ENCODE data around the gene ALX3. TPM values are rescaled to one million over a fixed set of nuclear protein-coding genes. Genes with fewer than 3 reads are reported as not detected.

Gene ALX3
- total RNA-seq, 1 donor from 2014 or later, result not detected

DNA sequence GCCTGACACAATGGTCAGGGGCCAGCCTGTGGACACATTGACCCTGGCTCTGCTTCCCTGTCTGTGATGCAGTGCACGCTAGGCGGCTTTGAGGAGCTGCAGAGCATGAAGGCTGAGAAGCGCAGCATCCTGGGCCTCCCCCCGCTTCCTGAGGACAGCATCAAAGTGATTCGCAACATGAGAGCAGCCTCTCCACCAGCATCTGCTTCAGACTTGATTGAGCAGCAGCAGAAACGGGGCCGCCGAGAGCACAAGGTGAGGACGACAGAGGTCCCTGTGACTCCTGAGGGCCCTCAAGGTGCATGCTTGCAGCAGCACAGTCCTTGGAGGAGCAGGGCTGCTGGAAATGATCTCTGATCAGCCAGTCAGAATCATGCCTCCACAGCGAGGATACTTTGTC is 27.5 kb downstream of the ALX3 start:
- Histone ChIP-seq H4K20me1 (ENCODE audit: insufficient read depth, low read length) (peaks cover 30% of the 10 kb centered on the region), H3K36me3 (ENCODE audit: insufficient read depth, low read length) (peaks cover 67% of the 10 kb centered on the region), H2AFZ (ENCODE audit: low read depth, low read length) (no peak overlapping the region), H3K27ac (ENCODE audit: low read depth, low read length) (no peak overlapping the region), H3K27me3 (ENCODE audit: insufficient read depth, low read length) (no peaks in the 10 kb centered on the region), H3K9ac (ENCODE audit: low read length) (no peak overlapping the region), H3K4me2 (ENCODE audit: low read length) (no peak overlapping the region), H3K9me3 (ENCODE audit: insufficient read depth, low read depth, low read length) (no peaks in the 10 kb centered on the region), H3K4me3 (ENCODE audit: insufficient read depth, low read depth, low read length) (no peak overlapping the region), H3K79me2 (ENCODE audit: insufficient read depth, low read length) (peaks cover 5% of the 10 kb centered on the region), H3K4me1 (ENCODE audit: insufficient read depth, low read length) (no peaks in the 10 kb centered on the region)
- H3K27me3 Mint-ChIP-seq (ENCODE audit: low read depth, unreplicated experiment), result no peaks in the 10 kb centered on the region
- FAIRE-seq, result no peak
- H3K27ac Mint-ChIP-seq (ENCODE audit: unreplicated experiment), result no peak overlapping the region
- H3K9me3 Mint-ChIP-seq (ENCODE audit: unreplicated experiment), result no peaks in the 10 kb centered on the region
- TF ChIP-seq EZH2 (IDR thresholded peaks at IDR 0.05; ENCODE audit: insufficient read depth, low read length), result no peak
- TF ChIP-seq, protein P1, sequence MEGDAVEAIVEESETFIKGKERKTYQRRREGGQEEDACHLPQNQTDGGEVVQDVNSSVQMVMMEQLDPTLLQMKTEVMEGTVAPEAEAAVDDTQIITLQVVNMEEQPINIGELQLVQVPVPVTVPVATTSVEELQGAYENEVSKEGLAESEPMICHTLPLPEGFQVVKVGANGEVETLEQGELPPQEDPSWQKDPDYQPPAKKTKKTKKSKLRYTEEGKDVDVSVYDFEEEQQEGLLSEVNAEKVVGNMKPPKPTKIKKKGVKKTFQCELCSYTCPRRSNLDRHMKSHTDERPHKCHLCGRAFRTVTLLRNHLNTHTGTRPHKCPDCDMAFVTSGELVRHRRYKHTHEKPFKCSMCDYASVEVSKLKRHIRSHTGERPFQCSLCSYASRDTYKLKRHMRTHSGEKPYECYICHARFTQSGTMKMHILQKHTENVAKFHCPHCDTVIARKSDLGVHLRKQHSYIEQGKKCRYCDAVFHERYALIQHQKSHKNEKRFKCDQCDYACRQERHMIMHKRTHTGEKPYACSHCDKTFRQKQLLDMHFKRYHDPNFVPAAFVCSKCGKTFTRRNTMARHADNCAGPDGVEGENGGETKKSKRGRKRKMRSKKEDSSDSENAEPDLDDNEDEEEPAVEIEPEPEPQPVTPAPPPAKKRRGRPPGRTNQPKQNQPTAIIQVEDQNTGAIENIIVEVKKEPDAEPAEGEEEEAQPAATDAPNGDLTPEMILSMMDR (IDR thresholded peaks at IDR 0.05; ENCODE audit: insufficient read depth, low read depth, low read length), result no peak
- no peaks in the 10 kb centered on the region for H3K4me1 Mint-ChIP-seq (ENCODE audit: low read depth, unreplicated experiment)
- DNase-seq (ENCODE audit: low read depth), result no peak
- no peak overlapping the region for H3K4me3 Mint-ChIP-seq (ENCODE audit: unreplicated experiment)
- H3K36me3 Mint-ChIP-seq (ENCODE audit: low read depth, unreplicated experiment), result peaks cover 42% of the 10 kb centered on the region

DNA sequence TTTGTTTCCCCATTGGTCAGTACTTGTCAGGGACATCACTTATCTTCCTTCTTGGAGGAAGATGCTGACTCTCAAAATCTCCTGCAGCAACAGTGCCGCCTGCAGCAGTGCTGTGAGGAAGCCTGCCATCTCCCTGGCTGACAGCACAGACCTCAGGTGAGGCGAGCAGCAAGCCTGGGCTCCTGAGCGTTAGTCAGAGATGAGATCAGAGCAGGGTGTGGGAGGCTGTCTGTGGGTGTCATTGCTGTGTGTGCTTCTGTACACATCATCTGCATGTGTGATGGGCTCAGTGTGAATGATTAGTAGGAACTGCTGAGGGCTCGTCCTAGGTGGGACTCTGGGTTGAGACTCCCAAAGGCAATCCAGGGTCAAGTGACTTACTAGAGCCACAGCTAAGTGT is 29.9 kb downstream of the ALX3 start:
- Mint-ChIP-seq H3K36me3 (ENCODE audit: low read depth, unreplicated experiment) (peaks cover 35% of the 10 kb centered on the region), H3K4me1 (ENCODE audit: low read depth, unreplicated experiment) (peaks cover 9% of the 10 kb centered on the region), H3K9me3 (ENCODE audit: unreplicated experiment) (no peaks in the 10 kb centered on the region), H3K4me3 (ENCODE audit: unreplicated experiment) (no peak overlapping the region), H3K27ac (ENCODE audit: unreplicated experiment) (no peak overlapping the region), H3K27me3 (ENCODE audit: low read depth, unreplicated experiment) (no peaks in the 10 kb centered on the region)
- H3K9me3 ChIP-seq (ENCODE audit: insufficient read depth, low read depth, low read length), result no peaks in the 10 kb centered on the region
- no peak overlapping the region for H3K27ac ChIP-seq (ENCODE audit: low read depth, low read length)
- no peak for FAIRE-seq
- H3K4me1 ChIP-seq (ENCODE audit: insufficient read depth, low read length), result peaks cover 6% of the 10 kb centered on the region
- no peak overlapping the region for H2AFZ ChIP-seq (ENCODE audit: low read depth, low read length)
- no peak overlapping the region for H3K4me2 ChIP-seq (ENCODE audit: low read length)
- H3K79me2 ChIP-seq (ENCODE audit: insufficient read depth, low read length), result peaks cover 28% of the 10 kb centered on the region
- TF ChIP-seq, protein P1 (IDR thresholded peaks at IDR 0.05; ENCODE audit: insufficient read depth, low read depth, low read length), result no peak
- TF ChIP-seq EZH2 (IDR thresholded peaks at IDR 0.05; ENCODE audit: insufficient read depth, low read length), result no peak
- peaks cover 51% of the 10 kb centered on the region for H4K20me1 ChIP-seq (ENCODE audit: insufficient read depth, low read length)
- H3K4me3 ChIP-seq (ENCODE audit: insufficient read depth, low read depth, low read length), result no peak overlapping the region
- DNase-seq (ENCODE audit: low read depth), result no peak
- H3K9ac ChIP-seq (ENCODE audit: low read length), result no peak overlapping the region
- no peaks in the 10 kb centered on the region for H3K27me3 ChIP-seq (ENCODE audit: insufficient read depth, low read length)
- peaks cover 59% of the 10 kb centered on the region for H3K36me3 ChIP-seq (ENCODE audit: insufficient read depth, low read length)

DNA sequence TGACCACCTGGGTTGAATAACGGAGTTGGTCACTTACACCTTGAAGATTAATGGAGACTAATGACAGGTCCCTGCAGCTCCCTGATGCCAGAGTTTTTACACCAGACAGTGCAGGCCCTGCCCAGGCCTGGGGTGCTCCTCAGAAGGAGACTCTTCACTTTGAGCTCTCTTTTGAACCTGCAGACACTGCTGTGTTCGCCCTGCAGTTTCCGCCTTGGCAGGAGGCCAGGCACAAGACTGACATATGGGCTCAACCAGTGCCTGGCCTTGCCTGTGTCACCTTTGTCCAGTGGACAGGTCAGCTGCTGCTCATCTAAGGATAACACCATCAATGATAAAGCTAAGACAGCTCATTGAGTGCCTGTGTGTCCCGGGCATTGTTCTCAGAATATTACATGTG is 30.8 kb downstream of the ALX3 start:
- no peaks in the 10 kb centered on the region for H3K9me3 ChIP-seq (ENCODE audit: insufficient read depth, low read depth, low read length)
- Mint-ChIP-seq H3K27me3 (ENCODE audit: low read depth, unreplicated experiment) (no peaks in the 10 kb centered on the region), H3K4me1 (ENCODE audit: low read depth, unreplicated experiment) (peaks cover 9% of the 10 kb centered on the region), H3K27ac (ENCODE audit: unreplicated experiment) (no peak overlapping the region), H3K4me3 (ENCODE audit: unreplicated experiment) (no peak overlapping the region), H3K9me3 (ENCODE audit: unreplicated experiment) (no peaks in the 10 kb centered on the region), H3K36me3 (ENCODE audit: low read depth, unreplicated experiment) (peaks cover 30% of the 10 kb centered on the region)
- H2AFZ ChIP-seq (ENCODE audit: low read depth, low read length), result no peak overlapping the region
- no peaks in the 10 kb centered on the region for H3K27me3 ChIP-seq (ENCODE audit: insufficient read depth, low read length)
- no peak overlapping the region for H3K4me2 ChIP-seq (ENCODE audit: low read length)
- H3K36me3 ChIP-seq (ENCODE audit: insufficient read depth, low read length), result peaks cover 55% of the 10 kb centered on the region
- peaks cover 37% of the 10 kb centered on the region for H3K79me2 ChIP-seq (ENCODE audit: insufficient read depth, low read length)
- H3K27ac ChIP-seq (ENCODE audit: low read depth, low read length), result no peak overlapping the region
- peaks cover 56% of the 10 kb centered on the region for H4K20me1 ChIP-seq (ENCODE audit: insufficient read depth, low read length)
- no peak for DNase-seq (ENCODE audit: low read depth)
- H3K4me3 ChIP-seq (ENCODE audit: insufficient read depth, low read depth, low read length), result no peak overlapping the region
- TF ChIP-seq, protein P1 (IDR thresholded peaks at IDR 0.05; ENCODE audit: insufficient read depth, low read depth, low read length), result no peak
- TF ChIP-seq EZH2 (IDR thresholded peaks at IDR 0.05; ENCODE audit: insufficient read depth, low read length), result no peak
- no peak overlapping the region for H3K9ac ChIP-seq (ENCODE audit: low read length)
- peaks cover 9% of the 10 kb centered on the region for H3K4me1 ChIP-seq (ENCODE audit: insufficient read depth, low read length)
- no peak for FAIRE-seq

Measured in astrocyte (in vitro differentiated cells and primary cell).